Osteocyte (in vitro differentiated cells): ENCODE data around the gene HIVEP3. TPM values are rescaled to one million over a fixed set of nuclear protein-coding genes. Genes with fewer than 3 reads are reported as not detected.
A peak's percentile ranks its signal among the peaks of the same experiment; 100 is the strongest.

Source experiments
- DNase-seq: peaks from one replicate; pipeline ENCODE4 v3.0.0; 2021; ENCODE audit warnings: mixed read lengths; ENCODE audit not compliant: unreplicated experiment; ENCODE audit errors: extremely low spot score
- H3K27ac Mint-ChIP-seq: one replicate; pipeline ENCODE4 v1.8.0; 2021; ENCODE audit warnings: mild to moderate bottlenecking, mixed read lengths; ENCODE audit not compliant: unreplicated experiment
- H3K27me3 Mint-ChIP-seq: one replicate; pipeline ENCODE4 v1.8.0; 2021; ENCODE audit warnings: mixed read lengths; ENCODE audit not compliant: unreplicated experiment
- H3K36me3 Mint-ChIP-seq: one replicate; pipeline ENCODE4 v1.8.0; 2021; ENCODE audit warnings: mixed read lengths; ENCODE audit not compliant: unreplicated experiment
- H3K4me1 Mint-ChIP-seq: one replicate; pipeline ENCODE4 v1.8.0; 2021; ENCODE audit warnings: mixed read lengths; ENCODE audit not compliant: unreplicated experiment
- H3K4me3 Mint-ChIP-seq: one replicate; pipeline ENCODE4 v1.8.0; 2021; ENCODE audit warnings: mild to moderate bottlenecking, moderate library complexity, mixed read lengths; ENCODE audit not compliant: unreplicated experiment
- H3K9me3 Mint-ChIP-seq: one replicate; pipeline ENCODE4 v1.8.0; 2021; ENCODE audit warnings: mixed read lengths; ENCODE audit not compliant: unreplicated experiment
- total RNA-seq: library from RNA; stranded (reverse); gene quantifications from 2 replicates; pipeline ENCODE4 v1.2.1, GENCODE V29; 2021
- TF ChIP-seq, protein P1 (sequence below): fragments of 200-600 bp; sonication (generic); IDR thresholded peaks from 2 replicates; pipeline ENCODE4 v1.5.0; 2021; ENCODE audit warnings: antibody characterized with exemption, mild to moderate bottlenecking, moderate library complexity

HIVEP3 gene
- total RNA-seq, 1 donor from 2014 or later: 0.97 TPM

DNA sequence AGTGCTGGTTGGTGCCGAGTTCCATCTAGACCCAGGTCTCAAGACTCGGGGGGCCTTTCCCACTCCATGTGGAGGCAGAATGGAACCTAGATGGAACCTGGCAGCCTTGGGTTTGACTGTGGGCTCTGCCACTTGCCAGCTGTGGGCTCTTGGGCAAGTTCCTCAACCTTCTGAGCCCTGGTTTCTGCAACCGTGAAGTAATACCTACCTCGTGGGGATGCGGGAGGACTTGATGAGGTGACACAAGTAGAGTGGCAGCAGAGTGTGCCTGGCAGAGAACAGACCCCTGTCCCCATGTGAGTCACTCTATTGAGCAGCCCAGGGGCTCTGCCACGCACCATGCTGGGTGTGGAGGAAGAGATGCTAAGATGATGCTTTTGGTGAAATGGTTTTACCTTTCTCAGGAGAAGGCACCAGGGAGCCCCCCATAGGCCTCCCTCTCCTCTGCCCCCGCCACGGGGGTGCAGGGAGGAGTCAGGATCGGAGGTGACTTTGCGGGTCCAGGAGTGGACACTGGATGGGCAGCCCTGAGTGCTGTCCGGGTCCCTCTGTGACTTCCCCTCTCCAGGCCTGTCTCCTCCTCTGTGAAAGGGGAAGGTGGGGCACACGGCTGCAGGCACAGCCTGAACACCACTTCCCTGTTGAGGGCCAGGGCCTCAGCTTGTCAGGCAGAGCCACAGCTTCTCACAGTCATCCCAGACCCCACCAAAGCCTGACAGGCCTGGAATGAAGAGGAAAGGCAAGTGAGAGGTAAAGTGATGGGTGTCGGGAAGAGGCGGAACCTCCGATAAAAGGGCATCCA, 397.6 kb downstream of the HIVEP3 start:
- DNase-seq: no peak
- TF ChIP-seq, protein P1, sequence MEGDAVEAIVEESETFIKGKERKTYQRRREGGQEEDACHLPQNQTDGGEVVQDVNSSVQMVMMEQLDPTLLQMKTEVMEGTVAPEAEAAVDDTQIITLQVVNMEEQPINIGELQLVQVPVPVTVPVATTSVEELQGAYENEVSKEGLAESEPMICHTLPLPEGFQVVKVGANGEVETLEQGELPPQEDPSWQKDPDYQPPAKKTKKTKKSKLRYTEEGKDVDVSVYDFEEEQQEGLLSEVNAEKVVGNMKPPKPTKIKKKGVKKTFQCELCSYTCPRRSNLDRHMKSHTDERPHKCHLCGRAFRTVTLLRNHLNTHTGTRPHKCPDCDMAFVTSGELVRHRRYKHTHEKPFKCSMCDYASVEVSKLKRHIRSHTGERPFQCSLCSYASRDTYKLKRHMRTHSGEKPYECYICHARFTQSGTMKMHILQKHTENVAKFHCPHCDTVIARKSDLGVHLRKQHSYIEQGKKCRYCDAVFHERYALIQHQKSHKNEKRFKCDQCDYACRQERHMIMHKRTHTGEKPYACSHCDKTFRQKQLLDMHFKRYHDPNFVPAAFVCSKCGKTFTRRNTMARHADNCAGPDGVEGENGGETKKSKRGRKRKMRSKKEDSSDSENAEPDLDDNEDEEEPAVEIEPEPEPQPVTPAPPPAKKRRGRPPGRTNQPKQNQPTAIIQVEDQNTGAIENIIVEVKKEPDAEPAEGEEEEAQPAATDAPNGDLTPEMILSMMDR: no peak
- H3K27ac Mint-ChIP-seq: no peak overlapping the region
- no peaks in the 10 kb centered on the region for H3K27me3 Mint-ChIP-seq
- no peaks in the 10 kb centered on the region for H3K9me3 Mint-ChIP-seq
- no peak overlapping the region for H3K4me3 Mint-ChIP-seq
- no peaks in the 10 kb centered on the region for H3K36me3 Mint-ChIP-seq
- H3K4me1 Mint-ChIP-seq: peaks cover 10% of the 10 kb centered on the region

DNA sequence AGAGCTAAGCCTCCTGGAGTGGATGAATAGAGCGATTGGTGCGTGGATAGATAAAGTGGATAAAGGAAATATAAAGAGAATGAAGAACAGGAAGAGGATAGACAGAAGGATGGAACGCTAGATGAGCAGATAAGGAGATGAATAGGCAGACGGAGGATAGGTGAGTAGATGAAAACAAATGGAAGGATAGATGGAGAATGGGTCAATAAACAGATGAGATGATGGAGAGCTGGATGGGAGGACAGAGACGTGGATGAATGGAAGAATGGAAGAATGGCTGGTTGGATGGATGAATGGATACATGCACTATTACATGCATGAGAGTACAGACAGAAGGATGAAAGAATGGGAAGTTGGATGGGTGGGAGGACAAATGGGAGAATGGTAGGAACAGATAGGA, 399.1 kb downstream of the HIVEP3 start:
- Mint-ChIP-seq H3K4me1 (peaks cover 25% of the 10 kb centered on the region), H3K9me3 (no peaks in the 10 kb centered on the region), H3K27me3 (no peaks in the 10 kb centered on the region), H3K36me3 (no peaks in the 10 kb centered on the region), H3K4me3 (no peak overlapping the region), H3K27ac (no peak overlapping the region)
- TF ChIP-seq, protein P1: no peak
- DNase-seq: no peak

DNA sequence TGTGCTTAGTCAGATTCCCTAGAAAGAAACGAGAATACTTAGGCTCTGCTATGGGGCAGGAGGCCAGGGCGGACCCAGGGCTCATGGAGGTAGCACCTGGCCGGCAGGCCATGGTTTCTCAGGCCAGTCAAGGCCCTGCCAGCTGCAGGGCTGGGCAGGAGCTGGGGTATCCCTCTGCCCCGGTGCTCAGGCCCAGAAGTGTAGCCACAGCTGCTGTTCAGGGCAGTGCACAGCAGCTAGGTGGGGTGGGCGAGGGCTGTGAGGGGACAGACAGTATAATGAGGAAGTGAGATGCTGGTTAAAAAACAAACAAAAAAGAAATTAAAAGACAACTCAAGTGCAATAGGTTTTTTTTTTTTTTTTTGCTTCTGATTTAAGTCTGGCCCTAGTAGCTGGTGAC, 400.3 kb downstream of the HIVEP3 start:
- Mint-ChIP-seq H3K4me3 (no peak overlapping the region), H3K27ac (no peak overlapping the region), H3K27me3 (no peaks in the 10 kb centered on the region), H3K36me3 (no peaks in the 10 kb centered on the region), H3K4me1 (peaks cover 28% of the 10 kb centered on the region), H3K9me3 (no peaks in the 10 kb centered on the region)
- no peak for DNase-seq
- TF ChIP-seq, protein P1: no peak

DNA sequence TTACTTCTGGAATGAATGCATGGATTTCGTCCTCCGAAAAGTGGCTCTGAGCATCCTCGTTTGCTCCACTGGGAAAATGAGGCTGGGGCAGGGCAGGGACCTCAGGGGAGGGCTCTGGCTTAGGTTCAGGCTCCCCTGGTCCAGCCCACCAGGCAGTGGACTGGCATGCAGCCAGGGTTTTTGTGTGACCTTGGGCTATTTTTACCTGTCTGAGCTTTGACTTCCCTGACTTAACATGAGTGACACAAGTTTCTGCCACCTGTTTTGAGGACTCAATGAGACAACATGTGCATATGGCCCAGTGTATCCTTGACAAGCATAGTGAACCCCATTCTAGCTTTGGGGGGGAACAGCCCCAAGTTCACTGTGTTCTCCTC, 401.7 kb downstream of the HIVEP3 start:
- H3K36me3 Mint-ChIP-seq: no peaks in the 10 kb centered on the region
- H3K4me3 Mint-ChIP-seq: no peak overlapping the region
- H3K27me3 Mint-ChIP-seq: no peaks in the 10 kb centered on the region
- H3K9me3 Mint-ChIP-seq: no peaks in the 10 kb centered on the region
- no peak for DNase-seq
- H3K4me1 Mint-ChIP-seq: peaks cover 28% of the 10 kb centered on the region
- no peak overlapping the region for H3K27ac Mint-ChIP-seq
- TF ChIP-seq, protein P1: no peak

DNA sequence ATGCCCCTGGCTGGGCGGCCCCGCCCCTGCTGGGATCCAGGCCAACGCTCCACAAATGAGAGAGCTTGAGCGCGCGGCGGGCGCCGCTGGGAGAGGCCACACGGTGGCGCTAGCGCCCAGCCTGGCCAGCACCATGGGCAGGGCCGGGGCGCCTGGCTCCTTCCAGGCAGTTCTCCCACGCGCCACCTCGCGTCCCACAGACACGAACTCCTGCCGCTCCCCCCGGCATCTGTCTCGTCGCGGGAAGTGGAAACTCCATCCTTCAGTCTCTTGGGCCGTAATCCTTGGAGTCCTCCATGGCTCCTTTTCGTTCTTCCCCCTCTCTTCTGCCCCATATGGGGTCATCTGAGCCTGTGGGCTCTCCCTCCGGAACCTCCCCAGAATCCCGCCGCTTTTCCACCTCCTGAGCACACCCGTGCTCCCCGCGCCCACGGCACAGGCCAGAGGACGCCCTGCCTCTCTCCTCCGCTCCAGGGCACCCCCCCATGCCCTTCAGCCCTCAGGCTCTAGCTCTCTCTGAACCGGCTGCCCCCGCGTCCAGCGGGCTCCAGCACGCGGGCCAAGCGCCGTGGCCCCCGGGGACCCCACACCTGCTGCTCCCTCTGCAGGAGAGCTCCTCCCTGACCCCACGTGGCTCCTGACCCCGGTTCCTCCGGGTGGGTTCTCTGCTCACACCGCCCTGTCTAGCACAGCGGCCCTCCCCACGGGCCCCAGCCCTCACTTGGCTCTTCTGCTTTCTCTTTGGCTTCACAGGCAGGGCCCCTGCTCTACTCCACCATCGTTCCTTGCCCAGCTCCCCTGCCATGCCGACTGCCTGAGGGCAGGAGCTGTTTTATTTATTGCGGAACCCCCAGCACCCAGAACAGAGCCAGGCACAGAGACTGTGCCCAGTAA, 402.3 kb downstream of the HIVEP3 start:
- TF ChIP-seq, protein P1: peak; percentile 91
- H3K27ac Mint-ChIP-seq: no peak overlapping the region
- no peaks in the 10 kb centered on the region for H3K27me3 Mint-ChIP-seq
- peaks cover 28% of the 10 kb centered on the region for H3K4me1 Mint-ChIP-seq
- H3K36me3 Mint-ChIP-seq: no peaks in the 10 kb centered on the region
- peak; percentile 98 for DNase-seq
- H3K9me3 Mint-ChIP-seq: no peaks in the 10 kb centered on the region
- H3K4me3 Mint-ChIP-seq: peak overlapping the region; percentile 67
